Right lobe of liver (tissue), 4 donors: Measurements from ENCODE around the gene CHN1.

Experiments
- CTCF ChIP-seq, 4 donors: fragments of 200-600 bp in 3 of 4; fragments of 450-650 bp in 1 of 4; IDR thresholded peaks; one replicate each; pipeline versions ENCODE4 v1.5.1 to v1.8.0; 2016 to 2022; ENCODE audit warnings: antibody characterized with exemption in 4 of 4, mild to moderate bottlenecking in 2 of 4
- POLR2A ChIP-seq: fragments of 450-650 bp; IDR thresholded peaks from one replicate; pipeline ENCODE4 v1.6.1; 2017; ENCODE audit warnings: antibody characterized with exemption, mild to moderate bottlenecking
- donor health status: DM: no; HTN: no; CAD: no.
- donor health status: DM: no; HTN: no; CAD: no.
- donor health status: DM: no; HTN: yes; CAD: no.

GRCh38 chr2:175003875-175004729 is 1.1 kb downstream of the CHN1 start:
- TF ChIP-seq CTCF (IDR thresholded peaks at IDR 0.05) (no peak), POLR2A (no peak)
